Neural cell (in vitro differentiated cells): Measurements from ENCODE around the gene DOK5. TPM values are rescaled to one million over a fixed set of nuclear protein-coding genes. Genes with fewer than 3 reads are reported as not detected.

Experiments used
- H2AFZ ChIP-seq: fragments of 200-600, 300-800 bp; sonication (generic), shearing (Covaris generic); 2 replicates; pipeline ENCODE4 v1.6.0; 2014; ENCODE audit warnings: low read depth, mild to moderate bottlenecking, antibody characterized with exemption, low read length, moderate library complexity
- H3F3A ChIP-seq: fragments of 200-600 bp; shearing (Covaris generic); 2 replicates; pipeline ENCODE4 v1.6.1; 2016; ENCODE audit warnings: mild to moderate bottlenecking, moderate library complexity, mixed read lengths, antibody characterized with exemption, low read length; ENCODE audit not compliant: insufficient read depth, poor library complexity, severe bottlenecking
- H3K27ac ChIP-seq: fragments of 200-600, 300-800 bp; sonication (generic), shearing (Covaris generic); 2 replicates; pipeline ENCODE4 v1.5.1; 2014; ENCODE audit warnings: mild to moderate bottlenecking, low read length, moderate library complexity
- H3K27me3 ChIP-seq: fragments of 300-800, 200-600 bp; sonication (generic), shearing (Covaris generic); 2 replicates; pipeline ENCODE4 v1.6.0; 2014; ENCODE audit warnings: mild to moderate bottlenecking, low read depth, low read length, moderate library complexity; ENCODE audit not compliant: insufficient read depth
- H3K36me3 ChIP-seq: fragments of 300-800, 200-600 bp; sonication (generic), shearing (Covaris generic); 2 replicates; pipeline ENCODE4 v1.5.1; 2014; ENCODE audit warnings: mild to moderate bottlenecking, antibody characterized with exemption, low read length, moderate library complexity; ENCODE audit not compliant: insufficient read depth
- H3K4me2 ChIP-seq: fragments of 300-800, 200-600 bp; sonication (generic), shearing (Covaris generic); 2 replicates; pipeline ENCODE4 v1.6.0; 2014; ENCODE audit warnings: mild to moderate bottlenecking, low read length
- H3K4me3 ChIP-seq: fragments of 300-800, 200-600 bp; sonication (generic), shearing (Covaris generic); 2 replicates; pipeline ENCODE4 v1.5.1; 2014; ENCODE audit warnings: mild to moderate bottlenecking, low read length, moderate library complexity
- H3K79me2 ChIP-seq: fragments of 200-600 bp; shearing (Covaris generic); replicated peaks from 2 replicates; pipeline ENCODE4 v1.6.0; 2014; ENCODE audit warnings: mild to moderate bottlenecking, low read length, moderate library complexity; ENCODE audit not compliant: insufficient read depth
- H3K9ac ChIP-seq: fragments of 300-800, 200-600 bp; sonication (generic), shearing (Covaris generic); 2 replicates; pipeline ENCODE4 v1.6.1; 2016; ENCODE audit warnings: mild to moderate bottlenecking, low read length, mixed read lengths
- H3K9me2 ChIP-seq: fragments of 200-600 bp; shearing (Covaris generic); 2 replicates; pipeline ENCODE4 v1.6.1; 2016; ENCODE audit warnings: mild to moderate bottlenecking, low read length, mixed read lengths; ENCODE audit not compliant: insufficient read depth
- H3K9me3 ChIP-seq: fragments of 200-600, 300-800 bp; sonication (generic), shearing (Covaris generic); 2 replicates; pipeline ENCODE4 v1.6.1; 2016; ENCODE audit warnings: mild to moderate bottlenecking, mixed run types, low read length, moderate library complexity, mixed read lengths
- H4K20me1 ChIP-seq: fragments of 200-600 bp; shearing (Covaris generic); 2 replicates; pipeline ENCODE4 v1.6.1; 2016; ENCODE audit warnings: mild to moderate bottlenecking, mixed run types; ENCODE audit not compliant: insufficient read depth
- CTCF ChIP-seq: fragments of 450-650 bp; IDR thresholded peaks from 2 replicates; pipeline ENCODE4 v1.5.1; 2014; ENCODE audit warnings: antibody characterized with exemption, mild to moderate bottlenecking, moderate library complexity; ENCODE audit not compliant: poor library complexity, severe bottlenecking
- EP300 ChIP-seq: fragments of 450-650 bp; conservative IDR thresholded peaks from 2 replicates; pipeline ENCODE4 v1.6.1; 2014; ENCODE audit warnings: antibody characterized with exemption, mild to moderate bottlenecking, moderate library complexity; ENCODE audit not compliant: poor library complexity, severe bottlenecking
- EZH2 ChIP-seq: fragments of 200-600, 300-800 bp; shearing (Covaris generic), sonication (generic); IDR thresholded peaks from 2 replicates; pipeline ENCODE4 v1.6.1; 2014; ENCODE audit warnings: antibody characterized with exemption, low read length, borderline replicate concordance, mild to moderate bottlenecking; ENCODE audit not compliant: insufficient read depth, poor library complexity, severe bottlenecking
- MXI1 ChIP-seq: fragments of 450-650 bp; conservative IDR thresholded peaks from 2 replicates; pipeline ENCODE4 v1.6.1; 2014; ENCODE audit warnings: antibody characterized with exemption, mild to moderate bottlenecking; ENCODE audit not compliant: poor library complexity, severe bottlenecking
- POLR2AphosphoS5 ChIP-seq: IDR thresholded peaks from 2 replicates; pipeline ENCODE4 v1.6.1; 2012
- RAD21 ChIP-seq: fragments of 450-650 bp; conservative IDR thresholded peaks from 2 replicates; pipeline ENCODE4 v1.6.1; 2014; ENCODE audit warnings: antibody characterized with exemption, mild to moderate bottlenecking, moderate library complexity
- REST ChIP-seq: IDR thresholded peaks from 2 replicates; pipeline ENCODE4 v1.6.1; 2012; ENCODE audit warnings: borderline replicate concordance
- SMC3 ChIP-seq: fragments of 450-650 bp; conservative IDR thresholded peaks from 2 replicates; pipeline ENCODE4 v1.6.1; 2014; ENCODE audit warnings: antibody characterized with exemption, mild to moderate bottlenecking, moderate library complexity; ENCODE audit not compliant: poor library complexity
- TAF1 ChIP-seq: IDR thresholded peaks from 2 replicates; pipeline ENCODE4 v1.6.1; 2012; ENCODE audit warnings: low read depth
- polyA plus RNA-seq: library from polyadenylated mRNA; depleted of rRNA; stranded (reverse); fragments of >200 nt; gene quantifications from 2 replicates; pipeline ENCODE4 v1.2.3, GENCODE V29; 2014

DOK5 gene
- polyA plus RNA-seq, 1 donor from 2014 or later = 4.6 TPM

GRCh38 chr20:54433636-54434035 is 41.8 kb upstream of the DOK5 start:
- TF ChIP-seq RAD21 (no peak), REST (no peak)
- H3K9ac ChIP-seq = no peak overlapping the region
- H4K20me1 ChIP-seq = no peaks in the 10 kb centered on the region
- H3K4me2 ChIP-seq = no peak overlapping the region
- no peak overlapping the region for H3K27ac ChIP-seq
- H3K79me2 ChIP-seq = no peaks in the 10 kb centered on the region
- H3K9me2 ChIP-seq = no peaks in the 10 kb centered on the region
- H2AFZ ChIP-seq = no peak overlapping the region
- H3K4me3 ChIP-seq = no peak overlapping the region
- no peaks in the 10 kb centered on the region for H3K27me3 ChIP-seq
- H3F3A ChIP-seq = no peaks in the 10 kb centered on the region
- no peaks in the 10 kb centered on the region for H3K36me3 ChIP-seq
- no peaks in the 10 kb centered on the region for H3K9me3 ChIP-seq

- TF ChIP-seq CTCF (no peak), POLR2AphosphoS5 (no peak), RAD21 (no peak), EP300 (no peak), REST (no peak), MXI1 (no peak), EZH2 (no peak), TAF1 (no peak), SMC3 (no peak)
- no peaks in the 10 kb centered on the region for H3K27me3 ChIP-seq
- H3K4me2 ChIP-seq = no peak overlapping the region
- H3K36me3 ChIP-seq = no peaks in the 10 kb centered on the region
- H3K4me3 ChIP-seq = no peak overlapping the region
- H3K9me3 ChIP-seq = no peaks in the 10 kb centered on the region
- H3K9me2 ChIP-seq = no peaks in the 10 kb centered on the region
- no peaks in the 10 kb centered on the region for H4K20me1 ChIP-seq
- no peak overlapping the region for H3K27ac ChIP-seq
- H2AFZ ChIP-seq = no peak overlapping the region
- H3K9ac ChIP-seq = no peak overlapping the region
- no peaks in the 10 kb centered on the region for H3K79me2 ChIP-seq
- no peaks in the 10 kb centered on the region for H3F3A ChIP-seq
Measured at GRCh38 chr20:54434196-54434595, 41.2 kb upstream of the DOK5 start.
